Breast epithelium (tissue), 3 donors: ENCODE measurements around the gene TOLLIP.

Source experiments
- CTCF ChIP-seq, 3 donors: fragments of 450-650 bp; IDR thresholded peaks; one replicate each; pipeline ENCODE4 v1.5.1; 2016 to 2017; ENCODE audit warnings: antibody characterized with exemption in 3 of 3, mild to moderate bottlenecking in 3 of 3, moderate library complexity in 3 of 3
- POLR2A ChIP-seq: fragments of 450-650 bp; IDR thresholded peaks from one replicate; pipeline ENCODE4 v1.6.1; 2016; ENCODE audit warnings: antibody characterized with exemption, mild to moderate bottlenecking, moderate library complexity

GRCh38 chr11:1232883-1233321 is 76.5 kb downstream of the TOLLIP start:
- TF ChIP-seq CTCF (IDR thresholded peaks at IDR 0.05) = no peak
- TF ChIP-seq POLR2A = no peak
